H1 (cell line): Measurements from ENCODE around the gene TTC24. TPM values are rescaled to one million over a fixed set of nuclear protein-coding genes. Genes with fewer than 3 reads are reported as not detected.

ENCODE experiments used
- CHD7 ChIP-seq: fragments of 300-600 bp; sonication (generic); IDR thresholded peaks from 2 replicates; pipeline ENCODE4 v1.7.1; 2012; ENCODE audit warnings: low read length, moderate library complexity, mild to moderate bottlenecking, inconsistent platforms; ENCODE audit not compliant: insufficient replicate concordance
- polyA plus RNA-seq, 7 experiments: library from polyadenylated mRNA; depleted of rRNA in 3 of 7; stranded (reverse) in 5 of 7; unstranded in 2 of 7; fragments of >200 nt in 5 of 7; fragments of 200-250 nt in 2 of 7; gene quantifications; 1 replicate in 5 of 7; 2 replicates in 1 of 7; 4 replicates in 1 of 7; pipeline versions ENCODE4 v1.2.1 to v1.2.3, GENCODE V29; 2011 to 2013; ENCODE audit warnings: missing spikeins in 2 of 7, mixed read lengths in 2 of 7
- total RNA-seq: library from RNA; stranded (reverse); fragmentation: NEBNext Ultra II Directional; extraction: Animal tissue kit (Norgen Biotek cat#: 25700); gene quantifications from 2 replicates; pipeline ENCODE4 v1.2.1, GENCODE V29; 2021

Gene TTC24
- total and polyA plus RNA-seq, 2 of the 8 experiments (the other 6 are each of a cell fraction or from before 2014, with no cell fraction given) = 0.08 TPM; not detected in 1

GRCh38 chr1:156577550-156577949, 2.0 kb upstream of the TTC24 start (continued):
- TF ChIP-seq CHD7 = no peak
